T-helper 1 cell treated with Interleukin-12 subunit alpha and Interleukin-12 subunit beta and Interleukin-4 antibody, amounts not matched to agents 30 μg/mL and 1 μg/mL, for 36 hours (primary cell): ENCODE data around the gene MTERF1.

Experiments used
- H3K27ac Mint-ChIP-seq: one replicate; pipeline ENCODE4 v1.8.0; 2021; ENCODE audit warnings: mild to moderate bottlenecking, mixed read lengths
- H3K27me3 Mint-ChIP-seq: one replicate; pipeline ENCODE4 v1.8.0; 2021; ENCODE audit warnings: low read depth, mixed read lengths
- H3K36me3 Mint-ChIP-seq: one replicate; pipeline ENCODE4 v1.8.0; 2021; ENCODE audit warnings: low read depth, mixed read lengths
- H3K4me1 Mint-ChIP-seq: one replicate; pipeline ENCODE4 v1.8.0; 2021; ENCODE audit warnings: low read depth, mixed read lengths
- H3K4me3 Mint-ChIP-seq: one replicate; pipeline ENCODE4 v1.8.0; 2021; ENCODE audit warnings: mild to moderate bottlenecking, moderate library complexity, mixed read lengths
- H3K9me3 Mint-ChIP-seq: one replicate; pipeline ENCODE4 v1.8.0; 2021; ENCODE audit warnings: mixed read lengths

The MTERF1 gene

DNA sequence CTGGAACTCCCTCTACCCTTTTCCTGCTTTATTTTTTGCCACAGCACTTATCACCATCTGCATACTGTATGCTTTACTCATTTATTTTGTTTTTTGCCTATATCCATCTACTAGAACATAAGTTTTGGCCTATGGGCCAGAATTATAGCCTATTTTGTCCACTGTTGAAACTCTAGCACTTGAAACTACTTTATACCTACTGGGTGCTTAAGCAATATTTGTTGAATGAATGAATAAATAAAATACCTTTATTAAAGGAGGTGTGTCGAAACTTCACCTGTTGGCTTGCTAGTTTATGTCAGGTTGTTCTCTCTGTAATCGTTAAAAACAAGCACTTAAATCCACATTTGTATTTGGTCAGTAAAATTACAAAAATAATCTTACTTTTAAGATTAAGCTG lies 53.3 kb downstream of the MTERF1 start:
- Mint-ChIP-seq H3K27me3 (no peaks in the 10 kb centered on the region), H3K4me3 (no peak overlapping the region), H3K27ac (no peak overlapping the region), H3K9me3 (peaks cover 3% of the 10 kb centered on the region), H3K4me1 (no peaks in the 10 kb centered on the region), H3K36me3 (no peaks in the 10 kb centered on the region)

DNA sequence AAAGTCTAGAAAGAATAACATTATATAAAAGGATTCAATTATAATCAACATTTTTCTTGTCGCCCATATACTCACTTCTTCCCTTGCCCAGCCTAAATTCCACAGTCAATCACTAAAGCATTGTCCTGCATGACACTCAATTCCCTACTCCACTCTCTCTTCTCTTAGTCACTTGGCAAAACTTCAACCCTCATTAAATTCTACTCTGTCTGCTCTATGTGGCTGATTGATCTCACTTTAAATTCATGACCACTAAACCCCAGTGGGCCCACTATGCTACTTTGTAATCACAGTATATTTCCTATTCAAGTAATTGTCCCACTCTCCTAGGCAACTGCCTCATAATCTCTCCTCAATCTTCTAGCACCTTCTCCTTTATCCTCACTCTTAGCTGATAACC lies 54.1 kb downstream of the MTERF1 start:
- H3K4me1 Mint-ChIP-seq: no peaks in the 10 kb centered on the region
- H3K4me3 Mint-ChIP-seq: no peak overlapping the region
- H3K27me3 Mint-ChIP-seq: no peaks in the 10 kb centered on the region
- H3K27ac Mint-ChIP-seq: no peak overlapping the region
- H3K36me3 Mint-ChIP-seq: no peaks in the 10 kb centered on the region
- peaks cover 9% of the 10 kb centered on the region for H3K9me3 Mint-ChIP-seq

DNA sequence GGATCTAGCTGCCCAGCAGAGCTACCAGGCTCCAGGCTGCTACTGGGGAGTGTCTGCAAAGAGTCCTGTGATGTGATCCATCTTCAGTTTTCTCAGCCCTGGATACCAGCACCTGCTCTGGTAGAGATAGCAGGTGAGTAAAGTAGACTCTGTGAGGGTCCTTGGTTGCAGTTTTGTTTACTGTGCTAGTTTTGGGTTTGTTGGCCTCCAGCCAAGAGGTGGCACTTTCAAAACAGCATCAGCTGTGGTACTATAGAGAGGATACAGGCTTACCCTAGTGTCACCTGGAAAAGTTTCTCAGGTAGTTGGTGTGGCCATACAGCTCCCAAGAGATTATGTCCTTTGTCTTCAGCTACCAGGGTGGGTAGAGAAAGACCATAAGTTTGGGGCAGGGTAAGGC lies 56.3 kb downstream of the MTERF1 start:
- Mint-ChIP-seq H3K9me3 (peaks cover 13% of the 10 kb centered on the region), H3K4me1 (no peaks in the 10 kb centered on the region), H3K36me3 (no peaks in the 10 kb centered on the region), H3K27ac (no peak overlapping the region), H3K4me3 (no peak overlapping the region), H3K27me3 (no peaks in the 10 kb centered on the region)
